HCT116 (cell line): ENCODE data around the gene ZDHHC3. TPM values are rescaled to one million over a fixed set of nuclear protein-coding genes. Genes with fewer than 3 reads are reported as not detected.

Source experiments
- ATAC-seq: fragments of 200-7000 bp; cut with Tn5 transposase; 2 replicates; pipeline ENCODE4 v1.9.1; 2020; ENCODE audit warnings: mild to moderate bottlenecking, moderate library complexity
- BruUV-seq: library from RNA; stranded (reverse); fragments of 400-500 nt; replicated peaks from 2 replicates; lab custom pipeline; 2021; lab: Mats Ljungman, UMichigan
- CTCF ChIA-PET: fragments of 300-600 bp; sonication (Branson Sonifier 250); formaldehyde crosslinking; loops from one replicate; lab custom pipeline; 2021; ENCODE audit warnings: antibody characterized with exemption; lab: Charles Lee
- POLR2A ChIA-PET: fragments of 300-600, 350-600 bp; sonication (Branson Sonifier 250); formaldehyde crosslinking; loops from one replicate; lab custom pipeline; 2021; ENCODE audit warnings: antibody characterized with exemption; lab: Charles Lee
- RAD21 ChIA-PET, 2 experiments: fragments of 300-600 bp; sonication (Branson Sonifier 250); formaldehyde crosslinking; loops; one replicate each; lab custom pipeline; 2023; ENCODE audit warnings: low total read pairs in 2 of 2; ENCODE audit not compliant: uncharacterized antibody in 2 of 2, unreplicated experiment in 2 of 2, low non-redundant PET in 1 of 2; lab: Charles Lee
- DNase-seq: peaks from one replicate; pipeline ENCODE4 v3.0.0-alpha.2; 2010; ENCODE audit warnings: low read depth, low spot score
- H2AFZ ChIP-seq: fragments of 200-600 bp; shearing (Covaris generic), sonication (generic); 2 replicates; pipeline ENCODE4 v1.6.1; 2017; ENCODE audit warnings: low read depth, mixed run types, mixed read lengths, antibody characterized with exemption, low read length; ENCODE audit not compliant: poor library complexity, severe bottlenecking
- H3K27ac ChIP-seq: 2 replicates; pipeline ENCODE4 v1.5.1; 2012; ENCODE audit warnings: low read depth, low read length
- H3K27me3 ChIP-seq: fragments of 200-600 bp; sonication (generic); 2 replicates; pipeline ENCODE4 v1.6.1; 2016; ENCODE audit warnings: mixed run types, low read length, mixed read lengths; ENCODE audit not compliant: insufficient read depth
- H3K36me3 ChIP-seq, 2 experiments: fragments of 200-500 bp in 1 of 2; fragments of 200-600 bp in 1 of 2; sonication (Bioruptor generic) in 1 of 2; sonication (generic) in 1 of 2; 2 replicates each; pipeline versions ENCODE4 v1.5.1 to v1.6.1; 2014 to 2016; ENCODE audit warnings: low read length in 2 of 2, inconsistent platforms in 1 of 2, mixed read lengths in 1 of 2, mixed run types in 1 of 2; ENCODE audit not compliant: insufficient read depth in 2 of 2, control insufficient read depth in 1 of 2
- H3K4me1 ChIP-seq, 2 experiments: fragments of 200-600 bp in 1 of 2; sonication (generic) in 1 of 2; 2 replicates each; pipeline versions ENCODE4 v1.5.1 to v1.6.1; 2012 to 2017; ENCODE audit warnings: low read length in 2 of 2, inconsistent platforms in 1 of 2, mild to moderate bottlenecking in 1 of 2, mixed read lengths in 1 of 2, mixed run types in 1 of 2, moderate library complexity in 1 of 2; ENCODE audit not compliant: insufficient read depth in 2 of 2, control insufficient read depth in 1 of 2
- H3K4me2 ChIP-seq: fragments of 200-600 bp; sonication (generic); 2 replicates; pipeline ENCODE4 v1.6.1; 2017; ENCODE audit warnings: mixed run types, low read length, mixed read lengths
- H3K4me3 ChIP-seq, 2 experiments: fragments of 200-600 bp in 1 of 2; sonication (generic) in 1 of 2; replicated peaks in 1 of 2; 2 replicates each; pipeline ENCODE4 v1.5.1; 2011 to 2016; ENCODE audit warnings: low read length in 2 of 2, control low read depth in 1 of 2, low read depth in 1 of 2, mild to moderate bottlenecking in 1 of 2, mixed read lengths in 1 of 2, mixed run types in 1 of 2
- H3K79me2 ChIP-seq: fragments of 200-600 bp; sonication (generic); 2 replicates; pipeline ENCODE4 v1.6.1; 2017; ENCODE audit warnings: mild to moderate bottlenecking, mixed run types, low read length, moderate library complexity, mixed read lengths; ENCODE audit not compliant: insufficient read depth
- H3K9ac ChIP-seq: fragments of 200-600 bp; sonication (generic); 2 replicates; pipeline ENCODE4 v1.6.1; 2016; ENCODE audit warnings: low read length, mixed read lengths
- H3K9me2 ChIP-seq: fragments of 200-600 bp; sonication (generic), shearing (Covaris generic); 2 replicates; pipeline ENCODE4 v1.6.1; 2017; ENCODE audit warnings: mixed run types, mild to moderate bottlenecking, moderate library complexity; ENCODE audit not compliant: insufficient read depth
- H3K9me3 ChIP-seq, 2 experiments: fragments of 200-500 bp in 1 of 2; fragments of 200-600 bp in 1 of 2; sonication (Bioruptor generic) in 1 of 2; sonication (generic) in 1 of 2; 2 replicates each; pipeline ENCODE4 v1.6.1; 2014 to 2017; ENCODE audit warnings: low read length in 2 of 2, mixed read lengths in 2 of 2, inconsistent platforms in 1 of 2, low read depth in 1 of 2, mild to moderate bottlenecking in 1 of 2, mixed run types in 1 of 2, moderate library complexity in 1 of 2; ENCODE audit not compliant: control insufficient read depth in 1 of 2, insufficient read depth in 1 of 2
- H4K20me1 ChIP-seq: fragments of 200-600 bp; sonication (generic), shearing (Covaris generic); 2 replicates; pipeline ENCODE4 v1.6.1; 2017; ENCODE audit warnings: mixed run types, mild to moderate bottlenecking, moderate library complexity; ENCODE audit not compliant: insufficient read depth
- EGR1 ChIP-seq: IDR thresholded peaks from 2 replicates; pipeline ENCODE4 v1.6.1; 2012; ENCODE audit warnings: low read depth
- EZH2 ChIP-seq: fragments of 200-600 bp; sonication (generic); IDR thresholded peaks from 2 replicates; pipeline ENCODE4 v1.6.1; 2017; ENCODE audit warnings: antibody characterized with exemption, mixed run types
- EZH2phosphoT487 ChIP-seq: fragments of 200-600 bp; IDR thresholded peaks from 2 replicates; pipeline ENCODE4 v1.6.1; 2018; ENCODE audit warnings: antibody characterized with exemption, borderline replicate concordance
- FOSL1 ChIP-seq: IDR thresholded peaks from 2 replicates; pipeline ENCODE4 v1.6.1; 2012; ENCODE audit warnings: low read depth
- POLR2A ChIP-seq: IDR thresholded peaks from 2 replicates; pipeline ENCODE4 v1.7.0; 2011; ENCODE audit warnings: borderline replicate concordance; ENCODE audit not compliant: insufficient read depth, insufficient read length; ENCODE audit errors: extremely low read depth
- POLR2AphosphoS5 ChIP-seq: IDR thresholded peaks from 2 replicates; pipeline ENCODE4 v1.6.1; 2011; ENCODE audit warnings: mild to moderate bottlenecking, low read depth, low read length, moderate library complexity
- SIN3A ChIP-seq: IDR thresholded peaks from 2 replicates; pipeline ENCODE4 v1.6.1; 2012; ENCODE audit warnings: low read depth
- SRF ChIP-seq: IDR thresholded peaks from 2 replicates; pipeline ENCODE4 v1.6.1; 2012; ENCODE audit warnings: low read depth
- TCF7L2 ChIP-seq: IDR thresholded peaks from 2 replicates; pipeline ENCODE4 v1.7.0; 2011; ENCODE audit warnings: borderline replicate concordance, inconsistent platforms; ENCODE audit not compliant: insufficient read depth, insufficient read length; ENCODE audit errors: extremely low read depth
- ZNF274 ChIP-seq: fragments of 200-500 bp; sonication (Bioruptor generic); IDR thresholded peaks from 2 replicates; pipeline ENCODE4 v1.6.1; 2014; ENCODE audit warnings: mild to moderate bottlenecking, low read depth, low read length, inconsistent platforms
- intact Hi-C: fragments of 100-400 bp; cut with micrococcal nuclease; formaldehyde crosslinking; loops from 2 replicates; pipeline ENCODE4 v1.10.0; 2022
- total RNA-seq: library from RNA; stranded (reverse); gene quantifications from one replicate; pipeline ENCODE4 v1.2.1, GENCODE V29; 2021; ENCODE audit not compliant: unreplicated experiment
- TF ChIP-seq, protein P1 (sequence below): IDR thresholded peaks from 2 replicates; pipeline ENCODE4 v1.6.1; 2011; ENCODE audit warnings: mild to moderate bottlenecking, low read length, moderate library complexity; ENCODE audit not compliant: insufficient replicate concordance; ENCODE audit errors: extremely low read depth
- TF ChIP-seq, protein P2 (sequence below), 3 experiments: fragments of 200-600 bp in 1 of 3; sonication (generic) in 1 of 3; IDR thresholded peaks in 2 of 3; conservative IDR thresholded peaks in 1 of 3; 2 replicates each; pipeline ENCODE4 v1.5.1; 2012 to 2017; ENCODE audit warnings: low read depth in 2 of 3, low read length in 2 of 3, antibody characterized with exemption in 1 of 3, borderline replicate concordance in 1 of 3, control low read depth in 1 of 3, mild to moderate bottlenecking in 1 of 3, mixed read lengths in 1 of 3, mixed run types in 1 of 3, moderate library complexity in 1 of 3; ENCODE audit not compliant: insufficient read depth in 1 of 3
- TF ChIP-seq, protein P3 (sequence below): IDR thresholded peaks from 2 replicates; pipeline ENCODE4 v1.6.1; 2012; ENCODE audit warnings: low read depth

The ZDHHC3 gene
- total RNA-seq, 1 experiment from 2014 or later, result 61.1 TPM

DNA sequence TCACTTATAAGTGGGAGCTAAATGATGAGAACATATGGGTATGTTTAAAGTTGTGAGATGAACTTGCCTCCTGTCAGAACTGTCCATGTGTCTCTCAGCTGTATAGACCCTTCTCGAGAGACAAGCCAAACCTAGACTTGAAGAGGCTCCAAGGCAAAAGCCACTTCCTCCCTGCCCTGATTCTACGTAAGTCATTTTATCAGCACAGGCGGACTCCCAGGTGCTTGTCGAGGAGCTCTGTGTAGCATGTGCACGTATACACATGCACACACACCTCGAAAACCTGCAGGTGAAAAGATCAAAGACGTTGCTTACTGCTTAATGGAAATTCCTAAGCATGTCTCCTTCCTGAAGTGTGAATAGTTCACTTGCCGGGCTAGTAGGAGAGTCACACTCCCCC is 44.6 kb upstream of the ZDHHC3 start:
- H4K20me1 ChIP-seq, result no peaks in the 10 kb centered on the region
- no peaks in the 10 kb centered on the region; a peak in 1 of 4 replicates for H3K4me1 ChIP-seq
- H3K9me2 ChIP-seq, result no peaks in the 10 kb centered on the region
- H3K27ac ChIP-seq, result no peak overlapping the region
- H3K79me2 ChIP-seq, result no peaks in the 10 kb centered on the region
- no peaks in the 10 kb centered on the region for H3K27me3 ChIP-seq
- no peak overlapping the region for H3K9ac ChIP-seq
- H3K36me3 ChIP-seq, result no peaks in the 10 kb centered on the region
- DNase-seq, result no peak
- no peak overlapping the region for H3K4me3 ChIP-seq
- no peak for ATAC-seq
- TF ChIP-seq EZH2phosphoT487 (no peak), POLR2AphosphoS5 (no peak)
- TF ChIP-seq, protein P1, sequence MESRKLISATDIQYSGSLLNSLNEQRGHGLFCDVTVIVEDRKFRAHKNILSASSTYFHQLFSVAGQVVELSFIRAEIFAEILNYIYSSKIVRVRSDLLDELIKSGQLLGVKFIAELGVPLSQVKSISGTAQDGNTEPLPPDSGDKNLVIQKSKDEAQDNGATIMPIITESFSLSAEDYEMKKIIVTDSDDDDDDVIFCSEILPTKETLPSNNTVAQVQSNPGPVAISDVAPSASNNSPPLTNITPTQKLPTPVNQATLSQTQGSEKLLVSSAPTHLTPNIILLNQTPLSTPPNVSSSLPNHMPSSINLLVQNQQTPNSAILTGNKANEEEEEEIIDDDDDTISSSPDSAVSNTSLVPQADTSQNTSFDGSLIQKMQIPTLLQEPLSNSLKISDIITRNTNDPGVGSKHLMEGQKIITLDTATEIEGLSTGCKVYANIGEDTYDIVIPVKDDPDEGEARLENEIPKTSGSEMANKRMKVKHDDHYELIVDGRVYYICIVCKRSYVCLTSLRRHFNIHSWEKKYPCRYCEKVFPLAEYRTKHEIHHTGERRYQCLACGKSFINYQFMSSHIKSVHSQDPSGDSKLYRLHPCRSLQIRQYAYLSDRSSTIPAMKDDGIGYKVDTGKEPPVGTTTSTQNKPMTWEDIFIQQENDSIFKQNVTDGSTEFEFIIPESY, result no peak
- H3K4me2 ChIP-seq, result no peak overlapping the region
- ChIA-PET POLR2A (no interaction called here), CTCF (no interaction called here), RAD21 (no interaction called here)
- BruUV-seq, result no TSS peak
- intact Hi-C loops, result no loop called here
- no peaks in the 10 kb centered on the region for H3K9me3 ChIP-seq
- H2AFZ ChIP-seq, result no peak overlapping the region

DNA sequence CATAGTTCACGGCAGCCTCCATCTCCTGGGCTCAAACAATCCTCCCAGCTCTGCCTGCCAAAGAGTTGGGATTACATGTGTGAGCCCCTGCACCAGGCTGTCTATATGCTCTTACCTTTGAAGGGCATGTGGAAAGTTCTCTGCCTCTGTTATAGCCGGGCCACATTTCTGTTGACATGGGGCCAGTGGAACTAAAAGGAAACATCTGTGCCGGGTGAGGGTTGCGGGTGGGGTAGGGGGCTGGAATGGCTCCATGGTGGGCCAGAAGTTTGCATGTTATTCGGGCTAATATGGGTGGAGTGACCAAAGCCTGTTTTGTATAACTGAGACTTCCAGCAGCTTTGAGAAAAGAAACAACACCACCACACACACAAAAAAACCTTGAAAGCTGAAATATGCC is 41.8 kb upstream of the ZDHHC3 start:
- RAD21 ChIA-PET, result no interaction called here
- POLR2A ChIA-PET, result no interaction called here
- no peak overlapping the region for H2AFZ ChIP-seq
- H3K4me1 ChIP-seq, result no peaks in the 10 kb centered on the region
- 0 out of 4 replicates have a peak, but pooled peaks cover 2% of the 10 kb centered on the region in 2 experiments for H3K36me3 ChIP-seq
- no TSS peak for BruUV-seq
- no peaks in the 10 kb centered on the region for H3K79me2 ChIP-seq
- no peaks in the 10 kb centered on the region for H3K27me3 ChIP-seq
- ATAC-seq (no peak), DNase-seq (no peak)
- H3K4me2 ChIP-seq, result no peak overlapping the region
- no peak overlapping the region for H3K9ac ChIP-seq
- no peaks in the 10 kb centered on the region for H4K20me1 ChIP-seq
- H3K27ac ChIP-seq, result no peak overlapping the region
- H3K4me3 ChIP-seq, result no peak overlapping the region
- intact Hi-C loops, result no loop called here
- CTCF ChIA-PET, result no interaction called here
- H3K9me3 ChIP-seq, result no peaks in the 10 kb centered on the region
- H3K9me2 ChIP-seq, result no peaks in the 10 kb centered on the region
- TF ChIP-seq, protein P2, sequence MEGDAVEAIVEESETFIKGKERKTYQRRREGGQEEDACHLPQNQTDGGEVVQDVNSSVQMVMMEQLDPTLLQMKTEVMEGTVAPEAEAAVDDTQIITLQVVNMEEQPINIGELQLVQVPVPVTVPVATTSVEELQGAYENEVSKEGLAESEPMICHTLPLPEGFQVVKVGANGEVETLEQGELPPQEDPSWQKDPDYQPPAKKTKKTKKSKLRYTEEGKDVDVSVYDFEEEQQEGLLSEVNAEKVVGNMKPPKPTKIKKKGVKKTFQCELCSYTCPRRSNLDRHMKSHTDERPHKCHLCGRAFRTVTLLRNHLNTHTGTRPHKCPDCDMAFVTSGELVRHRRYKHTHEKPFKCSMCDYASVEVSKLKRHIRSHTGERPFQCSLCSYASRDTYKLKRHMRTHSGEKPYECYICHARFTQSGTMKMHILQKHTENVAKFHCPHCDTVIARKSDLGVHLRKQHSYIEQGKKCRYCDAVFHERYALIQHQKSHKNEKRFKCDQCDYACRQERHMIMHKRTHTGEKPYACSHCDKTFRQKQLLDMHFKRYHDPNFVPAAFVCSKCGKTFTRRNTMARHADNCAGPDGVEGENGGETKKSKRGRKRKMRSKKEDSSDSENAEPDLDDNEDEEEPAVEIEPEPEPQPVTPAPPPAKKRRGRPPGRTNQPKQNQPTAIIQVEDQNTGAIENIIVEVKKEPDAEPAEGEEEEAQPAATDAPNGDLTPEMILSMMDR (IDR thresholded peaks at IDR 0.05 in 2 of 3, conservative IDR thresholded peaks at IDR 0.05 in 1 of 3; ENCODE audit: borderline replicate concordance in 1 of 3, insufficient read depth in 1 of 3, low read depth in 2 of 3, low read length in 2 of 3), result no peak
- TF ChIP-seq POLR2A (no peak), POLR2AphosphoS5 (no peak), FOSL1 (no peak), EZH2phosphoT487 (no peak), SIN3A (no peak), EZH2 (no peak), TCF7L2 (no peak), SRF (no peak), EGR1 (no peak), ZNF274 (no peak)
- TF ChIP-seq, protein P3, sequence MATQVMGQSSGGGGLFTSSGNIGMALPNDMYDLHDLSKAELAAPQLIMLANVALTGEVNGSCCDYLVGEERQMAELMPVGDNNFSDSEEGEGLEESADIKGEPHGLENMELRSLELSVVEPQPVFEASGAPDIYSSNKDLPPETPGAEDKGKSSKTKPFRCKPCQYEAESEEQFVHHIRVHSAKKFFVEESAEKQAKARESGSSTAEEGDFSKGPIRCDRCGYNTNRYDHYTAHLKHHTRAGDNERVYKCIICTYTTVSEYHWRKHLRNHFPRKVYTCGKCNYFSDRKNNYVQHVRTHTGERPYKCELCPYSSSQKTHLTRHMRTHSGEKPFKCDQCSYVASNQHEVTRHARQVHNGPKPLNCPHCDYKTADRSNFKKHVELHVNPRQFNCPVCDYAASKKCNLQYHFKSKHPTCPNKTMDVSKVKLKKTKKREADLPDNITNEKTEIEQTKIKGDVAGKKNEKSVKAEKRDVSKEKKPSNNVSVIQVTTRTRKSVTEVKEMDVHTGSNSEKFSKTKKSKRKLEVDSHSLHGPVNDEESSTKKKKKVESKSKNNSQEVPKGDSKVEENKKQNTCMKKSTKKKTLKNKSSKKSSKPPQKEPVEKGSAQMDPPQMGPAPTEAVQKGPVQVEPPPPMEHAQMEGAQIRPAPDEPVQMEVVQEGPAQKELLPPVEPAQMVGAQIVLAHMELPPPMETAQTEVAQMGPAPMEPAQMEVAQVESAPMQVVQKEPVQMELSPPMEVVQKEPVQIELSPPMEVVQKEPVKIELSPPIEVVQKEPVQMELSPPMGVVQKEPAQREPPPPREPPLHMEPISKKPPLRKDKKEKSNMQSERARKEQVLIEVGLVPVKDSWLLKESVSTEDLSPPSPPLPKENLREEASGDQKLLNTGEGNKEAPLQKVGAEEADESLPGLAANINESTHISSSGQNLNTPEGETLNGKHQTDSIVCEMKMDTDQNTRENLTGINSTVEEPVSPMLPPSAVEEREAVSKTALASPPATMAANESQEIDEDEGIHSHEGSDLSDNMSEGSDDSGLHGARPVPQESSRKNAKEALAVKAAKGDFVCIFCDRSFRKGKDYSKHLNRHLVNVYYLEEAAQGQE, result no peak
